Measurements from ENCODE around the gene SLC35G6.
"Not testable (repeated sequence)": the region's sequence is repeated elsewhere in the genome, so short reads cannot be mapped to it uniquely, and the experiment has no call there.

The SLC35G6 gene

GRCh38 chr17:7481275-7481674, at the start of gene SLC35G6:
SLC35G6 (plus strand) TSS chr17:7481446; CDS start chr17:7481517, 71 bp downstream.
- not testable (repeated sequence) for DNase-seq

GRCh38 chr17:7432296-7432695, 49.0 kb upstream of the SLC35G6 start:
- DNase-seq, result no peak

- peak; percentile 83 for DNase-seq
Measured at GRCh38 chr17:7435676-7436555, 45.3 kb upstream of the SLC35G6 start.

GRCh38 chr17:7436556-7437368, 44.5 kb upstream of the SLC35G6 start:
- peak; percentile 91 for DNase-seq

GRCh38 chr17:7437369-7437863, 43.8 kb upstream of the SLC35G6 start:
- no peak for DNase-seq

GRCh38 chr17:7437950-7438614, 43.2 kb upstream of the SLC35G6 start:
- DNase-seq, result peak; percentile 80

GRCh38 chr17:7438656-7439460, 42.4 kb upstream of the SLC35G6 start:
- DNase-seq, result no peak

- peak; percentile 65 for DNase-seq
Measured at GRCh38 chr17:7439462-7440112, 41.7 kb upstream of the SLC35G6 start, which contains the start of gene FGF11. FGF11 (plus strand) TSS chr17:7439512; CDS start chr17:7439621, 109 bp downstream.

GRCh38 chr17:7440113-7440833, 41.0 kb upstream of the SLC35G6 start:
- peak; percentile 79 for DNase-seq

- DNase-seq, result peak; percentile 64
Measured at GRCh38 chr17:7440834-7441195, 40.4 kb upstream of the SLC35G6 start.

- DNase-seq, result no peak
Measured at GRCh38 chr17:7441266-7441665, 40.0 kb upstream of the SLC35G6 start.

- DNase-seq, result no peak
Measured at GRCh38 chr17:7442142-7442541, 39.1 kb upstream of the SLC35G6 start.

GRCh38 chr17:7443499-7444485, 37.5 kb upstream of the SLC35G6 start:
- DNase-seq, result no peak

- DNase-seq, result peak; percentile 61
Measured at GRCh38 chr17:7444682-7445618, 36.3 kb upstream of the SLC35G6 start, which contains the start of gene CHRNB1. CHRNB1 (plus strand) TSS chr17:7445061; CDS start chr17:7445128, 67 bp downstream.

- DNase-seq, result peak; percentile 63
Measured at GRCh38 chr17:7445619-7445968, 35.7 kb upstream of the SLC35G6 start.

- DNase-seq, result no peak
Measured at GRCh38 chr17:7448461-7448860, 32.8 kb upstream of the SLC35G6 start.

GRCh38 chr17:7459961-7460545, 21.2 kb upstream of the SLC35G6 start:
- DNase-seq, result no peak

Data from activated CD8-positive, alpha-beta memory T cell treated with anti-CD3 and anti-CD28 coated beads, Interleukin-2, amount 50 U/mL, for 48 hours (primary cell).